Measurements from ENCODE around the gene PTPRQ.

The PTPRQ gene

DNA sequence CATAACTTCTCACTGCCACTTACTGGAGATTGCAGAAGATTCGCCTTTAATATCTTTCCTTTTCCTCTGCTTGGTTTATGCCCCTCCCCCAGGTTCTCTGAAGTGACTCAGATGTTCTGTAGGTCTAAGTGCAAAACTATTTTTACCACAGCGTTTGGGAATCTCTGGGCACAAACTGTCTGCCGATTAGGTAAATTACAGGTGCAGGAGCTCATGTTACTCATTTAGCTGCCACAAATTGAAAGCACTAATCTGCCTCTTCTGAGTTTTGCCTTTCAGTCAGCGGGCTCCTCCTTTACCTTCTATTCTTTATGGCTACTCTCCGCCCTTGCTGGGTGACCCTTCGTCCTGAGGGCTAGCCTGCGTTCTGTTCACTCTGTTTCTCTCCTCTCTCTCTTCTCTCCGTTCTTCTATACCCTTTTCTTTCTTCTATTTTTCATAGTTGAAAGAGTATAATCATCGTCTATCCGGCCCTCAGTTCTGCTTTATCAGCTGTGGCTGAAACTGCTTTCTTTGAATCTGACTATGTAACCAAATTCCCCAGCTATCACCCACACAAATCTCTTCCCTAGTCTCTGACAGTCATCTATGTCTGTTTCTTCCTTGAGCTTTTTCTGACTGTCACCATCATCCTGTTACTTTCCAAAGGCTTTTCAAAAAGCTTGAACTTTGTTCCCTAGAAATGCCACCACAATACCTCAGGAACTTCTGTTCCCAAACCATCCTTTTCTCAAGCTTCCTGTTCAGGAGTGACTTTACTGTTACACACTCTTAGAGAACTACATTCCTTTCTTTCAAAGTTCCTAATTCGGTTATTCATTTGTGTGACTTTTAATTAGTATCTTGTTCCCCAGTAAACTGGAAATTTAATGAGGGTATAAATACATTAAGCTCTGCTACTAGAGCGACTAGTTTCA lies 259.1 kb downstream of the PTPRQ start:
- H3K4me3 ChIP-seq (replicated peaks; ENCODE audit: low read depth, low read length), result no peak overlapping the region
- TF ChIP-seq, protein P1, sequence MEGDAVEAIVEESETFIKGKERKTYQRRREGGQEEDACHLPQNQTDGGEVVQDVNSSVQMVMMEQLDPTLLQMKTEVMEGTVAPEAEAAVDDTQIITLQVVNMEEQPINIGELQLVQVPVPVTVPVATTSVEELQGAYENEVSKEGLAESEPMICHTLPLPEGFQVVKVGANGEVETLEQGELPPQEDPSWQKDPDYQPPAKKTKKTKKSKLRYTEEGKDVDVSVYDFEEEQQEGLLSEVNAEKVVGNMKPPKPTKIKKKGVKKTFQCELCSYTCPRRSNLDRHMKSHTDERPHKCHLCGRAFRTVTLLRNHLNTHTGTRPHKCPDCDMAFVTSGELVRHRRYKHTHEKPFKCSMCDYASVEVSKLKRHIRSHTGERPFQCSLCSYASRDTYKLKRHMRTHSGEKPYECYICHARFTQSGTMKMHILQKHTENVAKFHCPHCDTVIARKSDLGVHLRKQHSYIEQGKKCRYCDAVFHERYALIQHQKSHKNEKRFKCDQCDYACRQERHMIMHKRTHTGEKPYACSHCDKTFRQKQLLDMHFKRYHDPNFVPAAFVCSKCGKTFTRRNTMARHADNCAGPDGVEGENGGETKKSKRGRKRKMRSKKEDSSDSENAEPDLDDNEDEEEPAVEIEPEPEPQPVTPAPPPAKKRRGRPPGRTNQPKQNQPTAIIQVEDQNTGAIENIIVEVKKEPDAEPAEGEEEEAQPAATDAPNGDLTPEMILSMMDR (IDR thresholded peaks at IDR 0.05; ENCODE audit: low read depth, low read length, missing control alignments), result no peak
- peak; percentile 40 for DNase-seq (ENCODE audit: extremely low read depth, low read depth)

DNA sequence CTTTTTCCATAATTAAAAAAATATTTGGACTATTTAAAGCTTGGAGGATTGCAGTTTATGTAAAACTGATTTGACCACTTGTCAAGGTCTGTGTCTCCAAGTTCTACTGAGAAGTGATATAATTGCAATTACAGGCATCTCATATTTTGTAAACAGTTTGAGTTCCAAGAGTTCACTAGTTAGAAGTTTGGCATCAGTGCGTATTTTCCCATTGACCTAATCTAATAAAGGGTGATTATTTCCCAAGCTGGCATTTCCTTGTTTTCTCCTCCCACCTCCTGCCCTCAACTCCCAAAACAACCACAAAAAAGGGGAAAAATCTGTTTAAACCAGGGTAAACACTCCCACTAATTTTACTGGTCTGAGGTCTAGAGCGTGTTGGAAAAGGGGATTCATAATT lies 260.4 kb downstream of the PTPRQ start:
- DNase-seq (ENCODE audit: extremely low read depth, low read depth), result no peak
- no peak overlapping the region for H3K4me3 ChIP-seq (replicated peaks; ENCODE audit: low read depth, low read length)
- TF ChIP-seq, protein P1 (IDR thresholded peaks at IDR 0.05; ENCODE audit: low read depth, low read length, missing control alignments), result no peak

GRCh38 chr12:80707126-80707829 lies 263.2 kb downstream of the PTPRQ start, which contains the start of gene MYF6:
MYF6 (plus strand) TSS chr12:80707634; CDS start chr12:80707720, 86 bp downstream.
- TF ChIP-seq, protein P1 (IDR thresholded peaks at IDR 0.05; ENCODE audit: low read depth, low read length, missing control alignments), result no peak
- H3K4me3 ChIP-seq (replicated peaks; ENCODE audit: low read depth, low read length), result no peak within 1 kb of the TSS
- no peak for DNase-seq (ENCODE audit: extremely low read depth, low read depth)

GRCh38 chr12:80707830-80708258 lies 263.8 kb downstream of the PTPRQ start:
- no peak for DNase-seq (ENCODE audit: extremely low read depth, low read depth)
- TF ChIP-seq, protein P1 (IDR thresholded peaks at IDR 0.05; ENCODE audit: low read depth, low read length, missing control alignments), result no peak
- H3K4me3 ChIP-seq (replicated peaks; ENCODE audit: low read depth, low read length), result no peak overlapping the region

- DNase-seq (ENCODE audit: extremely low read depth, low read depth), result no peak
- TF ChIP-seq, protein P1 (IDR thresholded peaks at IDR 0.05; ENCODE audit: low read depth, low read length, missing control alignments), result no peak
Measured at GRCh38 chr12:80708259-80708974, 264.4 kb downstream of the PTPRQ start.

GRCh38 chr12:80708975-80709328 lies 264.9 kb downstream of the PTPRQ start:
- DNase-seq (ENCODE audit: extremely low read depth, low read depth), result no peak
- no peak overlapping the region for H3K4me3 ChIP-seq (replicated peaks; ENCODE audit: low read depth, low read length)
- TF ChIP-seq, protein P1 (IDR thresholded peaks at IDR 0.05; ENCODE audit: low read depth, low read length, missing control alignments), result no peak

More at GRCh38 chr12:80708259-80708974, 264.4 kb downstream of the PTPRQ start:
- no peak overlapping the region for H3K4me3 ChIP-seq (replicated peaks; ENCODE audit: low read depth, low read length)
